ENCODE results near the gene ITGB2. TPM values are rescaled to one million over a fixed set of nuclear protein-coding genes. Genes with fewer than 3 reads are reported as not detected.

ITGB2 gene
- total RNA-seq, 6 experiments from 2014 or later, result 12.9 to 61.8 (median 36.6) TPM

GRCh38 chr21:44900559-44901251, 20.0 kb downstream of the ITGB2 start:
- no peak for TF ChIP-seq CTCF (IDR thresholded peaks at IDR 0.05)
- TF ChIP-seq POLR2A (IDR thresholded peaks at IDR 0.05), result no peak

GRCh38 chr21:44899768-44900558, 20.7 kb downstream of the ITGB2 start:
- Histone ChIP-seq H3K27me3 (no peaks in the 10 kb centered on the region), H3K4me3 (no peak overlapping the region), H3K27ac (no peak overlapping the region), H3K9me3 (no peaks in the 10 kb centered on the region), H3K36me3 (no peaks in the 10 kb centered on the region), H3K4me1 (no peaks in the 10 kb centered on the region)
- DNase-seq, result peak in 2 of 3 donors; percentile 19 to 50
- WGBS (ENCODE audit: insufficient coverage, low coverage, low lambda C conversion rate, missing lambda C conversion rate), result 70% methylated on average over 5 of the region's 37 CpGs
- no peak for TF ChIP-seq POLR2A (IDR thresholded peaks at IDR 0.05)
- no peak for TF ChIP-seq CTCF (IDR thresholded peaks at IDR 0.05)
- intact Hi-C loops (cut with DNase I), result loop anchor here in 1 of 2 donors (10.0 kb wide), 1 partner anchor 95 kb away; the partner anchor contains the start of gene UBE2G2
- no peak for ATAC-seq

More at GRCh38 chr21:44900559-44901251, 20.0 kb downstream of the ITGB2 start:
- ATAC-seq, result no peak
- 85% methylated on average over 12 of the region's 28 CpGs for WGBS (ENCODE audit: insufficient coverage, low coverage, low lambda C conversion rate, missing lambda C conversion rate)
- peak in 1 of 3 donors; percentile 14 for DNase-seq
- Histone ChIP-seq H3K9me3 (no peaks in the 10 kb centered on the region), H3K4me3 (no peak overlapping the region), H3K36me3 (no peaks in the 10 kb centered on the region), H3K27me3 (no peaks in the 10 kb centered on the region), H3K4me1 (no peaks in the 10 kb centered on the region), H3K27ac (no peak overlapping the region)
- intact Hi-C loops (cut with DNase I), result loop anchor here in 1 of 2 donors (10.0 kb wide), 1 partner anchor 96 kb away; the partner anchor contains the start of gene UBE2G2

GRCh38 chr21:44898851-44899767, 21.6 kb downstream of the ITGB2 start:
- no peak for ATAC-seq
- Histone ChIP-seq H3K36me3 (no peaks in the 10 kb centered on the region), H3K27ac (no peak overlapping the region), H3K4me3 (no peak overlapping the region), H3K27me3 (no peaks in the 10 kb centered on the region), H3K9me3 (no peaks in the 10 kb centered on the region), H3K4me1 (peaks cover 0 to 4% (median 2%) of the 10 kb centered on the region in 4 donors)
- WGBS (ENCODE audit: insufficient coverage, low coverage, low lambda C conversion rate, missing lambda C conversion rate), result 79% methylated on average over 20 of the region's 49 CpGs
- intact Hi-C loops (cut with DNase I), result no loop called here
- DNase-seq, result peak in 2 of 3 donors; percentile 19 to 49
- TF ChIP-seq CTCF (IDR thresholded peaks at IDR 0.05) (no peak), POLR2A (IDR thresholded peaks at IDR 0.05) (no peak)

GRCh38 chr21:44898011-44898488, 22.6 kb downstream of the ITGB2 start:
- Histone ChIP-seq H3K27me3 (no peaks in the 10 kb centered on the region), H3K4me3 (no peak overlapping the region), H3K27ac (no peak overlapping the region), H3K4me1 (peaks cover 0 to 7% (median 2%) of the 10 kb centered on the region in 4 donors), H3K9me3 (no peaks in the 10 kb centered on the region), H3K36me3 (no peaks in the 10 kb centered on the region)
- ATAC-seq, result no peak
- DNase-seq, result peak in 2 of 3 donors; percentile 22 to 52
- WGBS (ENCODE audit: insufficient coverage, low coverage, low lambda C conversion rate, missing lambda C conversion rate), result no CpG with 5 or more reads among the region's 13 CpGs
- intact Hi-C loops (cut with DNase I), result no loop called here
- TF ChIP-seq POLR2A (IDR thresholded peaks at IDR 0.05), result no peak
- no peak for TF ChIP-seq CTCF (IDR thresholded peaks at IDR 0.05)
